Erythroblast (primary cell): Measurements from ENCODE around the gene COBL.

Experiments
- DNase-seq, 2 experiments: peaks; one replicate each; lab custom pipeline; 2025; lab: John Stamatoyannopoulos, UW
- GATA1 ChIP-seq: IDR thresholded peaks from 2 replicates; pipeline ENCODE4 v1.6.1; 2011; ENCODE audit warnings: low read depth, mild to moderate bottlenecking, control low read depth, low read length, moderate library complexity
- POLR2A ChIP-seq: IDR thresholded peaks from 2 replicates; pipeline ENCODE4 v1.6.1; 2011; ENCODE audit warnings: mild to moderate bottlenecking, low read length

COBL gene

GRCh38 chr7:51190969-51191368 is 125.6 kb downstream of the COBL start:
- no peak for DNase-seq
- TF ChIP-seq GATA1, result no peak
- TF ChIP-seq POLR2A, result no peak

- no peak for DNase-seq
- TF ChIP-seq GATA1, result no peak
- TF ChIP-seq POLR2A, result no peak
Measured at GRCh38 chr7:51189777-51190176, 126.8 kb downstream of the COBL start.

- no peak for DNase-seq
- TF ChIP-seq POLR2A, result no peak
- TF ChIP-seq GATA1, result no peak
Measured at GRCh38 chr7:51188987-51189386, 127.6 kb downstream of the COBL start.

GRCh38 chr7:51187941-51188340 is 128.7 kb downstream of the COBL start:
- DNase-seq, result no peak
- no peak for TF ChIP-seq GATA1
- TF ChIP-seq POLR2A, result no peak

GRCh38 chr7:51186531-51186930 is 130.1 kb downstream of the COBL start:
- no peak for DNase-seq
- TF ChIP-seq POLR2A (no peak), GATA1 (no peak)

- TF ChIP-seq POLR2A (no peak), GATA1 (no peak)
- no peak for DNase-seq
Measured at GRCh38 chr7:51182636-51183166, 133.9 kb downstream of the COBL start.

- TF ChIP-seq GATA1 (no peak), POLR2A (no peak)
- DNase-seq, result no peak
Measured at GRCh38 chr7:51180092-51180491, 136.5 kb downstream of the COBL start.

- no peak for TF ChIP-seq POLR2A
- no peak for DNase-seq
Measured at GRCh38 chr7:51175992-51176388, 140.6 kb downstream of the COBL start.

GRCh38 chr7:51175316-51175991 is 141.2 kb downstream of the COBL start:
- no peak for DNase-seq
- TF ChIP-seq GATA1 (no peak), POLR2A (no peak)

- DNase-seq, result no peak
- TF ChIP-seq GATA1, result no peak
- no peak for TF ChIP-seq POLR2A
Measured at GRCh38 chr7:51165337-51165736, 151.3 kb downstream of the COBL start.

- DNase-seq, result peak; percentile 55 to 72
- TF ChIP-seq POLR2A (no peak), GATA1 (no peak)
Measured at GRCh38 chr7:51162724-51163329, 153.8 kb downstream of the COBL start.

- no peak for DNase-seq
- TF ChIP-seq GATA1 (no peak), POLR2A (no peak)
Measured at GRCh38 chr7:51161937-51162336, 154.7 kb downstream of the COBL start.

- no peak for TF ChIP-seq GATA1
- no peak for TF ChIP-seq POLR2A
- DNase-seq, result peak; percentile 58 to 80
Measured at GRCh38 chr7:51160990-51161615, 155.5 kb downstream of the COBL start.

- TF ChIP-seq POLR2A (no peak), GATA1 (no peak)
- DNase-seq, result no peak
Measured at GRCh38 chr7:51160411-51160810, 156.2 kb downstream of the COBL start.
